ENCODE results near the gene GLIS2. TPM values are rescaled to one million over a fixed set of nuclear protein-coding genes. Genes with fewer than 3 reads are reported as not detected.

GLIS2 gene
- total and polyA plus RNA-seq, 4 donors = 0.68 to 1.4 (median 1.1) TPM

GRCh38 chr16:4362476-4363135 is 46.7 kb downstream of the GLIS2 start:
- no peak overlapping the region for H3K9ac ChIP-seq (ENCODE audit: low read depth in 1 of 2, low read length in 2 of 2)
- no peak for TF ChIP-seq MAX (IDR thresholded peaks at IDR 0.05)
- TF ChIP-seq FOXA1 (IDR thresholded peaks at IDR 0.05) = no peak
- no peak for TF ChIP-seq SP1 (IDR thresholded peaks at IDR 0.05)
- TF ChIP-seq ATF3 (IDR thresholded peaks at IDR 0.05) = no peak
- no peak for TF ChIP-seq EGR1 (IDR thresholded peaks at IDR 0.05; ENCODE audit: low read depth in 2 of 2)
- TF ChIP-seq TAF1 (conservative IDR thresholded peaks at IDR 0.05) = no peak
- TF ChIP-seq, protein P1, sequence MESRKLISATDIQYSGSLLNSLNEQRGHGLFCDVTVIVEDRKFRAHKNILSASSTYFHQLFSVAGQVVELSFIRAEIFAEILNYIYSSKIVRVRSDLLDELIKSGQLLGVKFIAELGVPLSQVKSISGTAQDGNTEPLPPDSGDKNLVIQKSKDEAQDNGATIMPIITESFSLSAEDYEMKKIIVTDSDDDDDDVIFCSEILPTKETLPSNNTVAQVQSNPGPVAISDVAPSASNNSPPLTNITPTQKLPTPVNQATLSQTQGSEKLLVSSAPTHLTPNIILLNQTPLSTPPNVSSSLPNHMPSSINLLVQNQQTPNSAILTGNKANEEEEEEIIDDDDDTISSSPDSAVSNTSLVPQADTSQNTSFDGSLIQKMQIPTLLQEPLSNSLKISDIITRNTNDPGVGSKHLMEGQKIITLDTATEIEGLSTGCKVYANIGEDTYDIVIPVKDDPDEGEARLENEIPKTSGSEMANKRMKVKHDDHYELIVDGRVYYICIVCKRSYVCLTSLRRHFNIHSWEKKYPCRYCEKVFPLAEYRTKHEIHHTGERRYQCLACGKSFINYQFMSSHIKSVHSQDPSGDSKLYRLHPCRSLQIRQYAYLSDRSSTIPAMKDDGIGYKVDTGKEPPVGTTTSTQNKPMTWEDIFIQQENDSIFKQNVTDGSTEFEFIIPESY (IDR thresholded peaks at IDR 0.05) = no peak
- no peak for TF ChIP-seq YY1 (IDR thresholded peaks at IDR 0.05)
- TF ChIP-seq RAD21 (IDR thresholded peaks at IDR 0.05) = no peak
- TF ChIP-seq, protein P2, sequence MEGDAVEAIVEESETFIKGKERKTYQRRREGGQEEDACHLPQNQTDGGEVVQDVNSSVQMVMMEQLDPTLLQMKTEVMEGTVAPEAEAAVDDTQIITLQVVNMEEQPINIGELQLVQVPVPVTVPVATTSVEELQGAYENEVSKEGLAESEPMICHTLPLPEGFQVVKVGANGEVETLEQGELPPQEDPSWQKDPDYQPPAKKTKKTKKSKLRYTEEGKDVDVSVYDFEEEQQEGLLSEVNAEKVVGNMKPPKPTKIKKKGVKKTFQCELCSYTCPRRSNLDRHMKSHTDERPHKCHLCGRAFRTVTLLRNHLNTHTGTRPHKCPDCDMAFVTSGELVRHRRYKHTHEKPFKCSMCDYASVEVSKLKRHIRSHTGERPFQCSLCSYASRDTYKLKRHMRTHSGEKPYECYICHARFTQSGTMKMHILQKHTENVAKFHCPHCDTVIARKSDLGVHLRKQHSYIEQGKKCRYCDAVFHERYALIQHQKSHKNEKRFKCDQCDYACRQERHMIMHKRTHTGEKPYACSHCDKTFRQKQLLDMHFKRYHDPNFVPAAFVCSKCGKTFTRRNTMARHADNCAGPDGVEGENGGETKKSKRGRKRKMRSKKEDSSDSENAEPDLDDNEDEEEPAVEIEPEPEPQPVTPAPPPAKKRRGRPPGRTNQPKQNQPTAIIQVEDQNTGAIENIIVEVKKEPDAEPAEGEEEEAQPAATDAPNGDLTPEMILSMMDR (IDR thresholded peaks at IDR 0.05; ENCODE audit: low read depth, low read length, missing input control) = no peak
- TF ChIP-seq JUND (IDR thresholded peaks at IDR 0.05) = no peak
- TF ChIP-seq REST (IDR thresholded peaks at IDR 0.05) = no peak
- TF ChIP-seq GABPA (IDR thresholded peaks at IDR 0.05 in 1 of 2, conservative IDR thresholded peaks at IDR 0.05 in 1 of 2) = no peak
- TF ChIP-seq HNF4A (conservative IDR thresholded peaks at IDR 0.05) = no peak
- TF ChIP-seq NR2F2 (IDR thresholded peaks at IDR 0.05) = no peak
- no peak for TF ChIP-seq RXRA (IDR thresholded peaks at IDR 0.05)
- TF ChIP-seq FOXA2 (IDR thresholded peaks at IDR 0.05) = no peak
- no peak for TF ChIP-seq HNF4G (IDR thresholded peaks at IDR 0.05)
- no peak overlapping the region for H3K27ac ChIP-seq (ENCODE audit: low read depth in 1 of 2, low read length in 2 of 2)
- no peak for DNase-seq (ENCODE audit: low spot score)
- H3K9me3 ChIP-seq (ENCODE audit: control insufficient read depth in 4 of 4, low read length in 3 of 4) = no peaks in the 10 kb centered on the region
- 85% methylated on average over 19 of the region's 19 CpGs for WGBS
- peaks cover 0 to 4% (median 1%) of the 10 kb centered on the region in 4 donors for H3K4me1 ChIP-seq (ENCODE audit: control insufficient read depth in 4 of 4, insufficient read depth in 4 of 4, low read length in 3 of 4)
- no peak overlapping the region for H3K4me3 ChIP-seq (ENCODE audit: low read depth in 1 of 3, low read length in 3 of 3)
- peaks cover 0 to 9% (median 6%) of the 10 kb centered on the region in 4 donors for H3K36me3 ChIP-seq (ENCODE audit: control insufficient read depth in 4 of 4, insufficient read depth in 3 of 4, low read depth in 1 of 4, low read length in 3 of 4)
- H3K27me3 ChIP-seq (ENCODE audit: control insufficient read depth in 4 of 4, insufficient read depth in 4 of 4, low read length in 3 of 4) = no peaks in the 10 kb centered on the region

Data from liver (tissue), 9 donors.